Cerebellar nuclear complex (tissue), 1 donor: ENCODE measurements around the gene SSBP3.
"Not testable (repeated sequence)": the region's sequence is repeated elsewhere in the genome, so short reads cannot be mapped to it uniquely, and the experiment has no call there.

Experiments used
- DNase-seq, 2 experiments: peaks; one replicate each; lab custom pipeline; 2025; lab: John Stamatoyannopoulos, UW

Gene SSBP3

DNA sequence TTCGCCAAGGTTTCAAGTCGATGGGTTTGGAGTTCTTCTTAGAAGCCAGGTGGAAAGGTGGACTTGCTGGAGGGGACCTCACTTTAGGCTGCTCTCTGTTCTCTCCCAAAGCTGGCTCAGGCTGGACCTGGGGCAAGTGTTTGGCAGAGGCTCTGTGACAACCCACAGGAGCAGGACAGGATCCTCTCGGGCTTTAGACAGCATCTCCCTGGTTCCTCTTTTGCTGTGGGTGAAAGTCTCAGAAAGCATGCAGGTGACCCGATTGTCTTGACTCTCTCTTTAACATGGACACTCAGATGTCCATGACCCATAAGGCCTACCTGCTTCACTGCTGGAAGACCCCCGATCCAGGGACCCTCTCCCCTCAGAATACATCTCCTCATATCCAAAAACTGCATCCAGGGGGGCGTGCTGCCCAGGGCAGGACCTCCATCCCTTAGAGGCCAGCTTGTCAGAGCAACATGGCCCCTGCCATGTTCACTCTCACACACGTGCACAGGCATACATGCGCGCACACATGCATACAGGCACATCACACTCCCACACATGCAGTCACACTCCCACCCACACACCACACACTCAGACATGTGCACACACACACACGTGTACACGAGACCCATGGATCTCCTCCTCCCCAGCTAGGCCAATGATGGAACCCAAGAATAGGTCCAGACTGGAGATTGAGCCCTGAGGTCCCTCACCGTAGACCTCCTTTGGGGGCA is 184.9 kb downstream of the SSBP3 start:
- no peak for DNase-seq

DNA sequence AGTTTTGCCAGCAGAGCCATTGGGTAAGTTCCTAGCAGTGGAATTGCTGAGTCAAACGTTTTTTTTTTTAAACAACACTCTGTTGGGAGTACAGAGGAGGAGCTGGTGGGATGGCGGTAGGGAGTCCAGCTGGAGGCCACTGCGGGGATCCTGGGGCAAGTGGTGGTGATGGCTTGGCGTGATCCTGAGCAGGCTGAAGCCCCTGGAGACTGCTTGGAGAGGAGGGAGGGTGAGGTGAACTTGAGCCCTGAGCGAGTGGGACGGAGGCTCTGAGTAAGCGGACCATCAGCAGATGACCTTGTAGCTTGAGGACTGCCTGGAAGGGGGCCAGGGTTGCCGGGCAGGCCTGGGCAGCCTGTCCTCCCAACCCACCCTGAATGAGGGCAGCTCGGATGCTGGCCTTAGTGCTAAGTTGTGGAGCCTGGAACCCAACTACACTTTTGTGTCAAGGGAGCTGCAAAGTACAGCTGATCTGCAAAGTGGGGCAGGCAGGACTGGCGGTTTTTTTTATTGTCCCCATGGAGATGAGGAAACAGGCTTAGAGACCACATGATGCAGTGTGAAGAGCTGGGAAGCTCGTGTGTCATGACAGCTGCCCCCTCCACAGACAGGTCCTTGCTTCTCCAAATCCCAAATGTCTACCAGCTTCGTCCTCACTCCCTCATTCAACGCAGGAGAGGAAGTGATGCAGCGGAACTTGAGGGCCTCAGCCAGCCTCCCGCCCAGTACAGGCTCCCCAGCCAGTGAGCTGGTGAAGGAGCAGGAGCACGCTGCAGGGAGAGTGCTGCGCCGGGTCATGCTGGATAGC is 186.0 kb downstream of the SSBP3 start:
- no peak for DNase-seq

DNA sequence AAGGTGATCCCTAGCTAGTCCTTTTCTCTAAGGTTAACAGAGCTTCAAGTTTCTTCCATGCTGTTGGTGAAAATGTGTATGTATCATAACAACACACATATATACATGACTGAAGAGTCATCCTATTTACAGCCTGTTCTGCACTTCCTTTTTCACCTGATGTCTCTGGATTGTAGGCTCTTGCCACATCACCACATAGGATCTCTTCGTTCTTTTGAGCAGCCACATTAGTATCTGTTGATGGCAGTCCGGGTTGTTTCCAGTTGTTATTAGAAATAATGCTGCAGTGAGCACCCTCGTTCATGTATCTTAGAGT is 186.5 kb downstream of the SSBP3 start:
- DNase-seq, result no peak

DNA sequence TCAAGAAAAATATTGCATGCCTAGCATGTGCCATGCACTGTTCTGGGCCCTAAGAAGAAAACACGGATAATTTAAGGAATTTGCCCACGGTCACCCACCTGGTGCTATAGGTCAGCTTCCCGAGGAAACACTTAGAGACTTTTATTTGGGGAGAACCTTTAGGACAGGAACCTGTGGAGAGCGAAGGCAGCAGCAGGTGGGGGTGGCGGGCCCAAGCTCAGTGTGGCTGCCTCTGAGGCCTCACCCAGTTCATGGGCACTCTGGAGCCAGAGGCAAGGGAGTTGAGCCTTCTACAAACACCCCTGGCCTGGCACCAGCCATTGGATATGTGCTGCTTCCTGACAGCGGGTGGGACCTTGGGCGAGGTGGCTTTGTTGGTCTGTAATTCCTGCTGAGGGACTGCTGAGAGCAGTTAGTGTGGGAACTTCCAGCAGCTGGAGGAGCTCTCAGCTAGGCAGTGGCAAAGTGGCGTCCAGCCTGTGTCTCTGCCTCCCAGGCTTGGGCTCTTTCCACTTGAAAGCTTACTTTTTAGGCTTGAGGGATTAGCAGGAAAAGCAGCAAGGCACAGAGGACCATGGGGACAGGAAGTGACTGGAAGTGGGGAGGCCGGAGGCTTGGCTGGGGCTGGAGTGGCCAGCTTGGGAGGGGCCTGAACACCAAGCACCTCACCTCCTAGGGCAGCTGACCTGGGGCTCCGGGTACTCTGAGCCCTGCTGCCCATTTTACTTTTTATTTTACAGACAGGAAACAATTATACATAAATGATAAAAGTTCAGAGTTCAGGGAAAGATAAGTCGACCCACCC is 187.1 kb downstream of the SSBP3 start:
- DNase-seq, result no peak

DNA sequence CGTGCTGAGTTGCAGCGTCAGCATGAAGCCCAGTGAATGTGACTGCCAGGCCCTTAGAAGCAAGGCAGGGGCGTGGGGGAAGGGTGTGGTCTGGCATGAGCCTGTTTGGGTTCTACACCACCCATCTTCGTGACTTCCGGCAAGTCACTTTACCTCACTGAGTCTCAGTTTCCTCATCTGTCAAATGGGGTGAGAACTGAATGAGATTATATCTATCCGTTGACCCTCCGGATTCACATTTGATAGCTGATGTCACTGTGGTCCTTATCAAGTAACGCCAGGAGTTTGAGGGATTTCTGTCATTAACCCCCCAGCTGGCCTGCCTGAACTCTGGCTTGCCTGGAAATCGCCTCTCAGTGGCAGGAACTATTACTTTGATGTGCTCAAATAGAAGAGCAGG is 190.7 kb downstream of the SSBP3 start:
- no peak for DNase-seq

DNA sequence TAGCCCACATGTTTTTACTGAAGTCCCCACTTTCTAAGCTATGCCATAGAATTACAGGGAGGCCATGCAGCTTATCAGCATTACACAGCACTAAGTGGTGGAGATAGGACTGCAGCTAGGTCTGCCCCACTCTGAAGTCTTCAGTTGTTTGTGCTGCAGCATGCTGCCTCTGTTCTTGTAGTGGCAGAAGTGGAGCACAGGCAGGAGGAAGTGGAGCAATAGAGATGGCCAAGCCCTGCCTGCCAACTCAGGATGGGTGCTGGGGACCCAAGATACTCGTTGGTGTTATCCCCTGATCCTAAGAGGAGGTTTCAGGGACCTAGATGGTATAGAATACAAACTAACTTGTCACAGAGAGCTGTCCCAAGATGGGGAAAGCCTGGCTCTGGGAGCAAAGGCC is 193.3 kb downstream of the SSBP3 start:
- no peak for DNase-seq

DNA sequence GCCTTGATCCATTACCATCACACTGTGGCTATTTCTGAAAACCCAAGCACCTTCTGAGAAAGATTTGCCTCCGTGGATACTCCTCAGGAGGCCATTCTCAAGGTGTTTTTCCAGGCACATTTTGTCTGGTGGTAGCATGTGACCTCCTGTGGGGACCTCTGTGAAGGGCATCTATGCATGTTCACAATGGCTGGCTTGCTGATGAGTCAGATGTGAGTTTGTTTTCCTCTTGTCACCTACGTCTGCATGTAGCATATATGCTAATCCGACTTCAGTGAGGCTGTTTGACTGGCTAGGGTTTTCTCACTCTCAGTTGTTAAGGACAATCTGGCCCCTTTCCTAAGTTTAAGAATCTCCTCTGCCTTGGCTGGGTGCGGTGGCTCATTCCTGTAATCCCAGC is 198.3 kb downstream of the SSBP3 start:
- not testable (repeated sequence) for DNase-seq

DNA sequence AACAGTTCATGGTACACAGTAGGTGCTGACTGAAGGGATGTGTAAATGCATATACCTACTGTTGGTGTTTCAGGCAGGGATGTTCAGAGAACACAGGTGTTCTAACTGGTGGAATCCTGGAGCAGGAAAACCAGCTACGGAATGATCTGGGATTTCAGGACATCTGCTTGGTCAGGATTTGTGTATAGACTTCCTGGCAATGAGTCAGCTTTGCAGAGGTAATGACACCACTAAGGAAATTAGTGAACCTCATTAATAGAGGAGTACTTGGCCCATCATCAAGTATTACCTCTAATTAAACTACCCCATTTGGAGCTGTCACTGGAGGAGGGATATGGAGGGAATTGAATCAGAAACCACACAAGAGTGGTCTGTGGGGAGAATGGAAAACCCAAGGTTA is 198.9 kb downstream of the SSBP3 start:
- DNase-seq, result no peak

DNA sequence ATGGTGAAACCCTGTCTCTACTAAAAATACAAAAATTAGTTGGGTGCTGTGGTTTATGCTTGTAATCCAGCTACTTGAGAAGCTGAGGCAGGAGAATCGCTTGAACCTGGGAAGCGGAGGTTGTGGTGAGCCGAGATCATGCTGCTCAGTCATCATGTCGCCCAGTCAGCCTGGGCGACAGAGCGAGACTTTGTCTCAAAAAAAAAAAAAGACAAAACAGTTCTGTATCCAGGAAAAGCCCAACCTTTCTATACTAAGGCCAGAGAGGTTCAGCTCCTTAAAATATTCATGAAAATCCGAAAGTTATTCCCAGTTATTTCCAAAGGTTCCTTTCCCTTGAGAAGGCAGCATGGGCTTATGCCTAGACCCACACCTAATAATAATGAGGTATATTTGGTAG is 202.0 kb downstream of the SSBP3 start:
- DNase-seq, result no peak

DNA sequence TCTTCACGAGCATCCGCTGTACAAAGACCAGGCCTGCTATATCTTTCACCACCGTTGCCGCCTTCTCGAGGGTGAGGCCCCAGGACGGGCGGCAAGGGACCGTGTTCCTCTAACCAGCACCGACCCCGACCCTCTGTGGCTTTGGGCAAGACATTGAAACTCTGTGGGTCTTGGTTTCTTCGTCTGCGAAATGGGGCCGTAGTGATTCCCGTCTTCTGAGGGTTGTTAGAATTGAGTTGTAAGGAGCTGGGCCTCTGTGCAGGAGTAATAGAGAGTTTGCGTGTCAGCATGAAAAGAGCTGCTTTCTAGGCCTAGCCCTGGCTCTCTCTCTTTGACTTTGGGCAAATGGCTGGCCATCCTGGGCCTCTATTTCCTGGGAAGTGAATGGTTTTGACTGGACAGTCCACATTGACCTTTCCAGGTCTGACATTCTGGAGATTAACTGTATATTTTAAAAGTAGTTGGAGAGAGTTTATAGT is 205.6 kb downstream of the SSBP3 start:
- no peak for DNase-seq

DNA sequence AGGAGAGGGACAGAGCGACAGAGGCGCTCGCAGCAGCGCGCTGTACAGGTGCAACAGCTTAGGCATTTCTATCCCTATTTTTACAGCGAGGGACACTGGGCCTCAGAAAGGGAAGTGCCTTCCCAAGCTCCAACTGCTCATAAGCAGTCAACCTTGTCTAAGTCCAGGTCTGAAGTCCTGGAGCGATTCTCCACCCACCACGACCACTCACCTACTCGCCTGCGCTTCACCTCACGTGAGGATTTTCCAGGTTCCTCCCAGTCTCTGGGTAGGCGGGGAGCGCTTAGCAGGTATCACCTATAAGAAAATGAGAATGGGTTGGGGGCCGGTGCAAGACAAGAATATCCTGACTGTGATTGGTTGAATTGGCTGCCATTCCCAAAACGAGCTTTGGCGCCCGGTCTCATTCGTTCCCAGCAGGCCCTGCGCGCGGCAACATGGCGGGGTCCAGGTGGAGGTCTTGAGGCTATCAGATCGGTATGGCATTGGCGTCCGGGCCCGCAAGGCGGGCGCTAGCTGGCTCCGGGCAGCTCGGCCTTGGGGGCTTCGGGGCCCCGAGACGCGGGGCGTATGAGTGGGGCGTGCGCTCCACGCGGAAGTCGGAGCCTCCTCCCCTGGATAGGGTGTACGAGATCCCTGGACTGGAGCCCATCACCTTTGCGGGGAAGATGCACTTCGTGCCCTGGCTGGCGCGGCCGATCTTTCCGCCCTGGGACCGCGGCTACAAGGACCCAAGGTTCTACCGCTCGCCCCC is 206.3 kb downstream of the SSBP3 start, which contains the start of the genes CYB5RL and MRPL37:
CYB5RL (minus strand) TSS at position 266 of the 754 bp plus-strand sequence. CDS start 4,414 bp downstream, outside the sequence.
MRPL37 (plus strand) TSS at position 403 of the 754 bp plus-strand sequence; CDS start at position 480, 77 bp downstream.
- DNase-seq, result peak; percentile 57 to 94

DNA sequence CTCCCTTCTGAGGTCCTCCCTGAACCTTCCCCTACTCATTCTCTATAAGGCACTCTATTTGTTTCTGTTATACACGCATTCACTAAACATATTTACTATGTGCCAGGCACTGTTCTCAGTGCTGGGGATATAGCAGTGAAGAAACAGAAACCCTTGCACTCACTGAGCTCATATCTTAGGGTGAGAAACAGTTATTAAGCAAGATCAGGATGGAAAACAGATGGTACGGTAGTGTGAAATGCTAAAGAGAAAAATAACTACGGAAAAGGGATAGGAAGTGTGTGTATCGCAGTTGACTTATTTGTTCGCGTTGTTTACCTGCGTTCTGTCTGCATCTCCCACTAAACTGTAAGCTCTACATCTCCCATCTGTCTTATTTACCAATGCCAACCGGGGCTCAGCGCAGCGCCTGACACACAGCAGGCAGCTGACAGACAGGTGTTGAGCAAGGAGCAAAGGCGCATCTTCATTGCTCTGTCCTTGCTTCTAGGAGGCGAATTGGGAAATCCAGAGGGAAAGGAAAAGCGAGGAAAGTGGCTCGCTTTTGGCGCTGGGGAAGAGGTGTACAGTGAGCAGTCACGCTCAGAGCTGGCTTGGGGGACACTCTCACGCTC is 206.9 kb downstream of the SSBP3 start:
- peak in 1 of 2 experiments; percentile 21 for DNase-seq

DNA sequence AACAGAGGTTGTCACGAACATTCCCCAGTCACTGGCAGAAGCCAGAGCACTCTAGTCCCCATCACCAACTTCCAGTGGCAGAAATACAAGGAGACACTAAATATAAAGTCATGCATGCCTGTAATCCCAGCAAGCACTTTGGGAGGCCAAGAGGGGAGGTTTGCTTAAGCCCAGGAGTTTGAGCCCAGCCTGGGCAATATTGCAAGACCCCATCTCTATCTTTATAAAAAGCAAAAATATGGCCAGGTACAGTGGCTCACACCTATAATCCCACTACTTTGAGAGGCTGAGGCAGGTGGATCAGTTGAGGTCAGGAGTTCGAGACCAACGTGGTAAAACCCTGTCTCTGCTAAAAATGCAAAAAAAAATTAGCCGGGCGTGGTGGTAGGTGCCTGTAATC is 212.7 kb downstream of the SSBP3 start:
- DNase-seq, result no peak

DNA sequence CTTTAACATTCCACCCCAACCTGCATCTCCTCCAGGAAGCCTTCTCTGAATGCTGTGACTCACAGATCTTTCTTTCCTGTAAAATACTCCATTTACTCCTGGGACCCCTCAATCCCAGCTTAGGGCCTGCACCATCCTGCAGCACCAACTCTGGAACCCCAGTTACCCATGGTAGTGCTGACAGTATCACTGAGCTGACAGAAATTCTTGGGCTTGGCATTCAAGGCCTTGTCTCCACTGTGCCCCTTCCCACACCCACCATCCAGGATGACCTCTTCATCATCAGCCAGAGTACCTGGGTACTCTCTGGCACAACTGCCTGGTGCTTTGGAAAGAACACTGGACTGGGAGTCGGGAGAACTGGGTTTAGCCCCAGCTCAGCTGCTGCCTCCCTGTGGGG is 214.7 kb downstream of the SSBP3 start:
- no peak for DNase-seq

DNA sequence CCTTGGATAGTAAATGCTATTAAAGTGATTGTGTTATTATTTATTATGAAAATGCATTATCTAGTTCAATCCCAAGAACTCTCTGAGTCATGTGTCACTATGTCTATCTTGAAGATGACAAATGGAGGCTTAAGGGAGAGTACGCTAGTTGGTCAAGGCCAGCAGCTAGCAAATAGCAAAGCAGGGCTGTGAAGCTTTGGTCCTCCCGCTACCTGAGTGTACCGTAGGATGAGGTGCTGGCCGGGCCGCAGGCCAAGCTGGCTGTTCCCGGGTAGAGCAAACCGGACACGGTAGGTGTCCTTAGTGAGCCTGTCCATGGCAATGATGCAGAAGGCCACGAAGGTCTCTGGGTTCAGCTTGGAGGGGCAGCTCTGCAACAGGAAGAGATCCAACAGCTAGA is 215.7 kb downstream of the SSBP3 start:
- no peak for DNase-seq

DNA sequence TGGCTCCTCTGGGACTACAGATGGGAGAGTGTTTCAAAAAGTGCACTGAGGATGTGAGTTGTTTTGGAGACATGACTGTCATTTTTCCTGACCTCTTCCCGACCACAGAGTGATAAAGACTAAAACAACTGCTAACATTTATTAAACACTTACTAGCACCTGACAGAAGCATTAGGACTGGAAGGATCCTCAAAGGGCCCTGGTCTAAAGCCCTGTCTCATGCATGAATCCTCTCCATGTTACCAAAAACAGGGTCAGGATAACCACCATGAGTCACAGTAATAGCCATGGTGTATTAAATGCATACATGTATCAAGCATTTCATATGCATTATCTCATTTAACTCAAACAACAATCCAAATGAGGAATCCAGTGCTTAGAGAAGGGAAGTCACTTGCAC is 217.9 kb downstream of the SSBP3 start:
- no peak for DNase-seq

DNA sequence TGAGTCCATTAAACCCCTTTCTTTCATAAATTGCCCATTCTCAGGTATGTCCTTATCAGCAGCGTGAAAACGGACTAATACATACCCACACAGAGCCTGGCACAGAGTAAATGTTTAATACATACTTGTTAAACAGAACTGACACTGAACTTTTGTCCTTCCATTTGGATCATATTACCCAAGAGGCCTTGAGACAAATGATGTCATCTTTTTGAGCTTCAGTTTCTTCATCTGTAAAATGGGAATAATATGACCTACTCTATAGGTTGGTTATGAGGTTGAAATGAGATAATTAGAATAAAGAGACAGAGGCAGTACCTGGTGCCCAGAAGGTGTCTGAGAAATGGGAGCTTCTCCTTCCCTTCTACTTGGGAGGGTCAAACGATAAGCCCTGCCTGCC is 220.1 kb downstream of the SSBP3 start:
- no peak for DNase-seq

DNA sequence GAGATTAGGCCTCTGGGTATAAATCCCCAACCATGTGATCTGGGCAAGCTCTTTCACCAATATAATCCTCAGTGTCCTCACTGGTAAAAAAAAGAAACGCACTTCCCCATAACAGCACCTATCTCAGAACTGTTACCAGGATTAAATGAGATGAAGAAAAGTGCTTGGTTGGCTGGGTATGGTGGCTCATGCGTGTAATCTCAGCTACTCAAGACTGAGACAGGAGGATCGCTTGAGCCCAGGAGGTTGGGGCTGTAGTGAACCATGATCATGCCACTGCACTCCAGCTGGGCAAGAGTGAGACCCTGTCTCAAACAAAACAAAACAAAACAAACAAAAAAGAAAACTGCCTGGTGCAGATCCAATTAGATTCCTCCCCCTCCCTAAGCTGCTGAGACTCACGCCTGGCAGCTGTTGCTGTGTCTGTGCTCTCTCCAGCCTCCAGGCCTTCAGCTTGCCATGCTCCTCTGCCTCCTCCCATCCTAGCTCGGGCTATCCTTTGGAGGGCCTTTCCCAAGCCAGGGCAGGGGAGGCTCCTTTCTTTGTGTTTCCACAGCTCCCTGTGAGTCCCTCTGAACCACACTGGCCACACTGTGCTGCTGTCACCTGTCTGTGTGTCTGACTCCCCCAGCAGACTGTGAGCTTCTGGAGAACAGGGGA is 225.4 kb downstream of the SSBP3 start:
- no peak for DNase-seq

DNA sequence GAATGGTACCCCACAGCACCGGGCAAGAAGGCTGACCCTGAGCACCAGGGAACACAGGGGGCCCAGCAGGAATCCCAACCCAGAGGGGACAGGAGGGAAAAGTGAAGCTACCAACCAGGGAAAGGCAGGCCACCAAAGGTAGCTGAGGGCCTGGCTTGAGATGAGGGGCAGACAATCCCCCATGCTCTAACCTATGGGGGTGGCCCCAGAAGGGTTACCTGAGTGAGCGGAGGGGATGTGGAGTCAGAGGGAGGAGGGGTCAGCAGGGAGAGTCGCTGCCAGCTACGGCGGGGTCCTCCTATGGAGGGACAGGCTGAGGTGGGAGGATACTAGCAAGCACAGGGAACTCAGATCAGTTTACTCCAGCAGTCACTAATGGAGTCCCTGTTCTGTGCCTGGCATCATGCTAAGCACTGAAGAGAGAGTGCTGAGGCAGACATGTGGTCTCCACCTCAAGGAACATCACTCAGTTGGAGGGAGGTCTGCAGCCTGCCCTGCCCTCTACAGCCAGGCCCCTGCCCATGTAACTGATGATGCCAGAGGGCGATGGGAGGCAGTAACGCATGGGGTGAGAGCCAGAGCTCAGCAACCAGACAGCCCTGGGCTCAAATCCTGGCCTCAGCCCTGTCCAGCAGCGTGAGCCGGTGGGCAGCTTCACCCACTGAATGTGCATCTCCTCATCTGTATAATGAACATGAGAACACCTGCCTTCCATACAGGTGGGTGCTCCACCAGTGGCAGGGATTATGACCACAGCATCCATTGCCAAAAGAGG is 227.7 kb downstream of the SSBP3 start:
- DNase-seq, result no peak

DNA sequence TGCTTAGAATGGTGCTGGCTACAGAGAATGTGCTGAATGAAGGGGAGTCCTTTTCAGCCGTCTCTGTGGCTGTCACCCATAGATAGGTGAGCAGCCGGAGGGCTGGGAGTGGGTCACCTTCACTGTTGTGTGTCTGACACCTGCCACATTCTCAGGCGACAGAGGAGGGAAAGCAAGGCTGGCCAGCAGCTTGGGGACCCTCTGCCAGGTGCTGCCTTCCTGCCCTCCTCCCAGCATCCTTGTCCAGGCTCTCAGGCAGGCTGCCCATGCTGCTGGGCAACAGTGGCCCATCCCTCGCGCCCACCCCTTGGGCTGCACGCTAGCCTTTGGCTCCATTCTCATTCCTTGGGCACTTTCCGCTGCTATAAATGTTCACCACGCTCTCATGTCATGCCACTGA is 228.5 kb downstream of the SSBP3 start:
- no peak for DNase-seq
